GOT3 (cell line): Measurements from ENCODE around the gene CBFA2T2.
"Not testable (repeated sequence)": the region's sequence is repeated elsewhere in the genome, so short reads cannot be mapped to it uniquely, and the experiment has no call there.

Source experiments
- DNase-seq: peaks from one replicate; lab custom pipeline; 2025; ENCODE audit warnings: mixed read lengths; lab: John Stamatoyannopoulos, UW

Gene CBFA2T2

GRCh38 chr20:33698966-33699365 is 209.1 kb downstream of the CBFA2T2 start:
- not testable (repeated sequence) for DNase-seq
